Neuronal stem cell (in vitro differentiated cells): ENCODE results near the gene CALHM6.
A peak's percentile ranks its signal among the peaks of the same experiment; 100 is the strongest.

ENCODE experiments used
- DNase-seq: peaks from one replicate; pipeline ENCODE4 v3.0.0-alpha.2; 2013; ENCODE audit warnings: low spot score
- H2AFZ ChIP-seq: one replicate; pipeline ENCODE4 v1.6.1; 2013; ENCODE audit warnings: mild to moderate bottlenecking, low read length, inconsistent platforms
- H2AK5ac ChIP-seq: 2 replicates; pipeline ENCODE4 v1.6.1; 2013; ENCODE audit warnings: low read depth, mild to moderate bottlenecking, inconsistent platforms, low read length, moderate library complexity, mixed read lengths
- H2BK120ac ChIP-seq: 2 replicates; pipeline ENCODE4 v1.6.1; 2013; ENCODE audit warnings: low read depth, mild to moderate bottlenecking, inconsistent platforms, low read length, moderate library complexity, mixed read lengths
- H2BK12ac ChIP-seq: one replicate; pipeline ENCODE4 v1.6.1; 2013; ENCODE audit warnings: low read length, inconsistent platforms
- H2BK15ac ChIP-seq: 2 replicates; pipeline ENCODE4 v1.6.1; 2013; ENCODE audit warnings: mild to moderate bottlenecking, low read length, inconsistent platforms, mixed read lengths
- H2BK5ac ChIP-seq: one replicate; pipeline ENCODE4 v1.6.1; 2013; ENCODE audit warnings: inconsistent platforms, mild to moderate bottlenecking, low read length, moderate library complexity
- H3K14ac ChIP-seq: one replicate; pipeline ENCODE4 v1.6.1; 2013; ENCODE audit warnings: low read length, inconsistent platforms
- H3K18ac ChIP-seq: 2 replicates; pipeline ENCODE4 v1.6.1; 2013; ENCODE audit warnings: low read length, inconsistent platforms
- H3K23ac ChIP-seq: 2 replicates; pipeline ENCODE4 v1.6.1; 2013; ENCODE audit warnings: low read depth, mild to moderate bottlenecking, mixed read lengths, low read length, inconsistent platforms; ENCODE audit not compliant: poor library complexity
- H3K27ac ChIP-seq: replicated peaks from 3 replicates; pipeline ENCODE4 v1.5.1; 2013; ENCODE audit warnings: low read length, inconsistent platforms
- H3K27me3 ChIP-seq, 3 experiments: 2 replicates each; pipeline ENCODE4 v1.6.1; 2013; ENCODE audit warnings: low read length in 3 of 3, mild to moderate bottlenecking in 2 of 3, inconsistent platforms in 1 of 3, low read depth in 1 of 3, mixed read lengths in 1 of 3, moderate library complexity in 1 of 3; ENCODE audit not compliant: control insufficient read depth in 3 of 3, insufficient read depth in 3 of 3
- H3K36me3 ChIP-seq, 2 donors: replicated peaks in 1 of 2; 2 replicates each; pipeline ENCODE4 v1.6.1; 2013; ENCODE audit warnings: low read length in 2 of 2; ENCODE audit not compliant: control insufficient read depth in 2 of 2, insufficient read depth in 2 of 2
- H3K4ac ChIP-seq: 2 replicates; pipeline ENCODE4 v1.6.1; 2013; ENCODE audit warnings: inconsistent platforms, mild to moderate bottlenecking, low read length, moderate library complexity
- H3K4me1 ChIP-seq, 2 donors: 1 replicate in 1 of 2; 2 replicates in 1 of 2; pipeline ENCODE4 v1.6.1; 2013; ENCODE audit warnings: low read length in 2 of 2, low read depth in 1 of 2; ENCODE audit not compliant: control insufficient read depth in 2 of 2, insufficient read depth in 1 of 2
- H3K4me2 ChIP-seq: one replicate; pipeline ENCODE4 v1.6.1; 2013; ENCODE audit warnings: mild to moderate bottlenecking, low read length, inconsistent platforms; ENCODE audit not compliant: insufficient read depth, poor library complexity, severe bottlenecking
- H3K4me3 ChIP-seq, 2 donors: 2 replicates each; pipeline ENCODE4 v1.5.1; 2013; ENCODE audit warnings: low read length in 2 of 2, mild to moderate bottlenecking in 2 of 2, inconsistent platforms in 1 of 2, moderate library complexity in 1 of 2
- H3K79me1 ChIP-seq: one replicate; pipeline ENCODE4 v1.6.1; 2013; ENCODE audit warnings: low read depth, mild to moderate bottlenecking, inconsistent platforms, low read length, moderate library complexity
- H3K9ac ChIP-seq: one replicate; pipeline ENCODE4 v1.6.1; 2013; ENCODE audit warnings: mild to moderate bottlenecking, low read depth, low read length, inconsistent platforms; ENCODE audit not compliant: poor library complexity
- H3K9me3 ChIP-seq, 2 donors: replicated peaks in 1 of 2; 2 replicates each; pipeline versions ENCODE3 to v1.6.1; 2013; ENCODE audit warnings: low read length in 2 of 2, mild to moderate bottlenecking in 2 of 2, inconsistent platforms in 1 of 2, low read depth in 1 of 2, mixed read lengths in 1 of 2, moderate library complexity in 1 of 2; ENCODE audit not compliant: control insufficient read depth in 2 of 2, insufficient read depth in 1 of 2
- H4K8ac ChIP-seq: one replicate; pipeline ENCODE4 v1.6.1; 2013; ENCODE audit warnings: low read depth, mild to moderate bottlenecking, inconsistent platforms, low read length, moderate library complexity
- H4K91ac ChIP-seq: one replicate; pipeline ENCODE4 v1.6.1; 2013; ENCODE audit warnings: low read length, low read depth, mild to moderate bottlenecking, inconsistent platforms; ENCODE audit not compliant: poor library complexity

Gene CALHM6

GRCh38 chr6:116512734-116513133 is 51.6 kb downstream of the CALHM6 start:
- Histone ChIP-seq H3K27me3 (no peaks in the 10 kb centered on the region), H2BK12ac (no peak overlapping the region), H2AK5ac (no peak overlapping the region), H2BK5ac (no peak overlapping the region), H3K4me3 (peak overlapping the region in 1 of 2 donors; percentile 54), H3K36me3 (peaks cover 0 to 25% of the 10 kb centered on the region in 2 donors), H3K14ac (no peak overlapping the region), H3K9me3 (peaks cover 1 to 15% of the 10 kb centered on the region in 2 donors), H3K4me1 (peaks cover 4 to 8% of the 10 kb centered on the region in 2 donors), H4K91ac (no peak overlapping the region), H2BK120ac (no peak overlapping the region), H3K4me2 (no peak overlapping the region), H3K18ac (no peak overlapping the region), H2BK15ac (no peak overlapping the region), H3K9ac (no peak overlapping the region), H2AFZ (no peak overlapping the region), H3K79me1 (no peaks in the 10 kb centered on the region), H3K27ac (no peak overlapping the region), H4K8ac (no peak overlapping the region), H3K4ac (no peak overlapping the region), H3K23ac (no peak overlapping the region)
- DNase-seq: no peak
